ENCODE results near the gene MFN1.

The MFN1 gene

GRCh38 chr3:179401561-179401960 lies 54.1 kb downstream of the MFN1 start:
- H3K9ac ChIP-seq (ENCODE audit: low read length) = no peak overlapping the region
- no peak overlapping the region for H3K4me2 ChIP-seq (ENCODE audit: low read depth, low read length)
- no peaks in the 10 kb centered on the region for H3K36me3 ChIP-seq (replicated peaks; ENCODE audit: insufficient read depth, low read length)
- H3K4me3 ChIP-seq (ENCODE audit: low read length) = no peak overlapping the region
- no peaks in the 10 kb centered on the region for H4K20me1 ChIP-seq (ENCODE audit: insufficient read depth, low read length)
- no peaks in the 10 kb centered on the region for H3K27me3 ChIP-seq (replicated peaks; ENCODE audit: insufficient read depth, low read length)
- H3K27ac ChIP-seq (ENCODE audit: low read length) = no peak overlapping the region
- H2AFZ ChIP-seq (ENCODE audit: low read length) = no peak overlapping the region
- TF ChIP-seq EZH2 (optimal IDR thresholded peaks at IDR 0.05; ENCODE audit: low read depth, low read length) (no peak), EZH2phosphoT487 (IDR thresholded peaks at IDR 0.05; ENCODE audit: low read length) (no peak)
- TF ChIP-seq, protein P1, sequence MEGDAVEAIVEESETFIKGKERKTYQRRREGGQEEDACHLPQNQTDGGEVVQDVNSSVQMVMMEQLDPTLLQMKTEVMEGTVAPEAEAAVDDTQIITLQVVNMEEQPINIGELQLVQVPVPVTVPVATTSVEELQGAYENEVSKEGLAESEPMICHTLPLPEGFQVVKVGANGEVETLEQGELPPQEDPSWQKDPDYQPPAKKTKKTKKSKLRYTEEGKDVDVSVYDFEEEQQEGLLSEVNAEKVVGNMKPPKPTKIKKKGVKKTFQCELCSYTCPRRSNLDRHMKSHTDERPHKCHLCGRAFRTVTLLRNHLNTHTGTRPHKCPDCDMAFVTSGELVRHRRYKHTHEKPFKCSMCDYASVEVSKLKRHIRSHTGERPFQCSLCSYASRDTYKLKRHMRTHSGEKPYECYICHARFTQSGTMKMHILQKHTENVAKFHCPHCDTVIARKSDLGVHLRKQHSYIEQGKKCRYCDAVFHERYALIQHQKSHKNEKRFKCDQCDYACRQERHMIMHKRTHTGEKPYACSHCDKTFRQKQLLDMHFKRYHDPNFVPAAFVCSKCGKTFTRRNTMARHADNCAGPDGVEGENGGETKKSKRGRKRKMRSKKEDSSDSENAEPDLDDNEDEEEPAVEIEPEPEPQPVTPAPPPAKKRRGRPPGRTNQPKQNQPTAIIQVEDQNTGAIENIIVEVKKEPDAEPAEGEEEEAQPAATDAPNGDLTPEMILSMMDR (IDR thresholded peaks at IDR 0.05; ENCODE audit: low read length) = no peak
- no peaks in the 10 kb centered on the region for H3K9me3 ChIP-seq (replicated peaks; ENCODE audit: insufficient read depth, low read length)
- no peak for DNase-seq
- H3F3A ChIP-seq (ENCODE audit: insufficient read depth, low read length) = peaks cover 4% of the 10 kb centered on the region
- H3K9me2 ChIP-seq (replicated peaks; ENCODE audit: insufficient read depth, low read length) = no peaks in the 10 kb centered on the region
- H3K4me1 ChIP-seq (ENCODE audit: low read length) = peaks cover 18% of the 10 kb centered on the region
- no peaks in the 10 kb centered on the region for H3K79me2 ChIP-seq (ENCODE audit: low read length)

- Histone ChIP-seq H3F3A (ENCODE audit: insufficient read depth, low read length) (peaks cover 4% of the 10 kb centered on the region), H4K20me1 (ENCODE audit: insufficient read depth, low read length) (no peaks in the 10 kb centered on the region), H3K4me2 (ENCODE audit: low read depth, low read length) (peak overlapping the region; percentile 34; the same call in 1 of the 2 replicates), H3K9ac (ENCODE audit: low read length) (no peak overlapping the region), H3K79me2 (ENCODE audit: low read length) (no peaks in the 10 kb centered on the region), H3K27ac (ENCODE audit: low read length) (peak overlapping the region; percentile 51; the same call in 1 of the 2 replicates), H3K9me2 (replicated peaks; ENCODE audit: insufficient read depth, low read length) (no peaks in the 10 kb centered on the region), H3K36me3 (replicated peaks; ENCODE audit: insufficient read depth, low read length) (no peaks in the 10 kb centered on the region), H3K27me3 (replicated peaks; ENCODE audit: insufficient read depth, low read length) (no peaks in the 10 kb centered on the region), H3K4me1 (ENCODE audit: low read length) (peaks cover 18% of the 10 kb centered on the region), H2AFZ (ENCODE audit: low read length) (peak overlapping the region; percentile 12; the same call in 1 of the 2 replicates), H3K4me3 (ENCODE audit: low read length) (0 out of 2 replicates have a peak overlapping the region, but pooled peaks have one; percentile 5), H3K9me3 (replicated peaks; ENCODE audit: insufficient read depth, low read length) (no peaks in the 10 kb centered on the region)
- no peak for TF ChIP-seq EZH2 (optimal IDR thresholded peaks at IDR 0.05; ENCODE audit: low read depth, low read length)
- TF ChIP-seq EZH2phosphoT487 (IDR thresholded peaks at IDR 0.05; ENCODE audit: low read length) = no peak
- TF ChIP-seq, protein P1 (IDR thresholded peaks at IDR 0.05; ENCODE audit: low read length) = no peak
- DNase-seq = peak; percentile 27
Measured at GRCh38 chr3:179402963-179403362, 55.5 kb downstream of the MFN1 start.

- peaks cover 18% of the 10 kb centered on the region for H3K4me1 ChIP-seq (ENCODE audit: low read length)
- H3K27ac ChIP-seq (ENCODE audit: low read length) = no peak overlapping the region
- H3K27me3 ChIP-seq (replicated peaks; ENCODE audit: insufficient read depth, low read length) = no peaks in the 10 kb centered on the region
- H3K79me2 ChIP-seq (ENCODE audit: low read length) = no peaks in the 10 kb centered on the region
- no peak overlapping the region for H3K9ac ChIP-seq (ENCODE audit: low read length)
- no peak overlapping the region for H3K4me2 ChIP-seq (ENCODE audit: low read depth, low read length)
- H2AFZ ChIP-seq (ENCODE audit: low read length) = no peak overlapping the region
- H3K9me2 ChIP-seq (replicated peaks; ENCODE audit: insufficient read depth, low read length) = no peaks in the 10 kb centered on the region
- H3K36me3 ChIP-seq (replicated peaks; ENCODE audit: insufficient read depth, low read length) = no peaks in the 10 kb centered on the region
- H3K9me3 ChIP-seq (replicated peaks; ENCODE audit: insufficient read depth, low read length) = no peaks in the 10 kb centered on the region
- no peak for DNase-seq
- H3K4me3 ChIP-seq (ENCODE audit: low read length) = no peak overlapping the region
- TF ChIP-seq EZH2 (optimal IDR thresholded peaks at IDR 0.05; ENCODE audit: low read depth, low read length) (no peak), EZH2phosphoT487 (IDR thresholded peaks at IDR 0.05; ENCODE audit: low read length) (no peak)
- TF ChIP-seq, protein P1 (IDR thresholded peaks at IDR 0.05; ENCODE audit: low read length) = no peak
- no peaks in the 10 kb centered on the region for H4K20me1 ChIP-seq (ENCODE audit: insufficient read depth, low read length)
- H3F3A ChIP-seq (ENCODE audit: insufficient read depth, low read length) = peaks cover 4% of the 10 kb centered on the region
Measured at GRCh38 chr3:179404307-179404706, 56.8 kb downstream of the MFN1 start.
